HEK293 (cell line): Measurements from ENCODE around the gene BCL11A.

Source experiments
- ATF2 ChIP-seq: fragments of 450-650 bp; formaldehyde crosslinking; IDR thresholded peaks from 2 replicates; pipeline ENCODE4 v1.5.1; 2016; ENCODE audit warnings: missing biosample characterization, missing genetic modification characterization, low read depth
- GLIS2 ChIP-seq: fragments of 450-650 bp; formaldehyde crosslinking; IDR thresholded peaks from 2 replicates; pipeline ENCODE4 v1.5.1; 2016; ENCODE audit warnings: missing biosample characterization, missing genetic modification characterization
- KLF9 ChIP-seq: fragments of 450-650 bp; formaldehyde crosslinking; IDR thresholded peaks from 2 replicates; pipeline ENCODE4 v1.5.1; 2016; ENCODE audit warnings: missing biosample characterization, missing genetic modification characterization, low read depth
- PATZ1 ChIP-seq: fragments of 450-650 bp; formaldehyde crosslinking; IDR thresholded peaks from 2 replicates; pipeline ENCODE4 v1.5.1; 2016; ENCODE audit warnings: missing biosample characterization, missing genetic modification characterization
- PRDM10 ChIP-seq: fragments of 450-650 bp; formaldehyde crosslinking; IDR thresholded peaks from 2 replicates; pipeline ENCODE4 v1.5.1; 2016; ENCODE audit warnings: missing biosample characterization, missing genetic modification characterization
- PRDM2 ChIP-seq: fragments of 450-650 bp; formaldehyde crosslinking; IDR thresholded peaks from 2 replicates; pipeline ENCODE4 v1.5.1; 2016; ENCODE audit warnings: missing biosample characterization, missing genetic modification characterization, borderline replicate concordance
- SP2 ChIP-seq: fragments of 450-650 bp; formaldehyde crosslinking; IDR thresholded peaks from 2 replicates; pipeline ENCODE4 v1.5.1; 2016; ENCODE audit warnings: missing biosample characterization, missing genetic modification characterization
- SP7 ChIP-seq: fragments of 450-650 bp; formaldehyde crosslinking; IDR thresholded peaks from 2 replicates; pipeline ENCODE4 v1.5.1; 2016; ENCODE audit warnings: missing biosample characterization, missing genetic modification characterization
- ZBTB21 ChIP-seq: fragments of 450-650 bp; formaldehyde crosslinking; IDR thresholded peaks from 2 replicates; pipeline ENCODE4 v1.5.1; 2017; ENCODE audit warnings: missing biosample characterization, missing genetic modification characterization
- ZBTB49 ChIP-seq: fragments of 450-650 bp; formaldehyde crosslinking; IDR thresholded peaks from 2 replicates; pipeline ENCODE4 v1.5.1; 2016; ENCODE audit warnings: missing biosample characterization, missing genetic modification characterization, low read depth
- ZBTB7A ChIP-seq: fragments of 450-650 bp; formaldehyde crosslinking; IDR thresholded peaks from 2 replicates; pipeline ENCODE4 v1.5.1; 2016; ENCODE audit warnings: low read depth, missing biosample characterization, missing genetic modification characterization
- ZNF16 ChIP-seq: fragments of 450-650 bp; formaldehyde crosslinking; IDR thresholded peaks from 2 replicates; pipeline ENCODE4 v1.5.1; 2016; ENCODE audit warnings: low read depth, missing biosample characterization, missing genetic modification characterization
- ZNF26 ChIP-seq: fragments of 450-650 bp; formaldehyde crosslinking; IDR thresholded peaks from 2 replicates; pipeline ENCODE4 v1.5.1; 2016; ENCODE audit warnings: missing biosample characterization, missing genetic modification characterization
- ZNF37A ChIP-seq: fragments of 450-650 bp; IDR thresholded peaks from 2 replicates; pipeline ENCODE4 v1.5.1; 2018; ENCODE audit warnings: missing biosample characterization, missing genetic modification characterization
- ZNF426 ChIP-seq: fragments of 450-650 bp; formaldehyde crosslinking; IDR thresholded peaks from 2 replicates; pipeline ENCODE4 v1.5.1; 2017; ENCODE audit warnings: missing biosample characterization, missing genetic modification characterization, mild to moderate bottlenecking, inconsistent platforms, moderate library complexity
- ZNF488 ChIP-seq: fragments of 450-650 bp; formaldehyde crosslinking; IDR thresholded peaks from 2 replicates; pipeline ENCODE4 v1.5.1; 2016; ENCODE audit warnings: missing biosample characterization, missing genetic modification characterization
- ZNF623 ChIP-seq: fragments of 450-650 bp; formaldehyde crosslinking; IDR thresholded peaks from 2 replicates; pipeline ENCODE4 v1.5.1; 2016; ENCODE audit warnings: missing biosample characterization, missing genetic modification characterization
- ZNF701 ChIP-seq: fragments of 450-650 bp; formaldehyde crosslinking; IDR thresholded peaks from 2 replicates; pipeline ENCODE4 v1.5.1; 2016; ENCODE audit warnings: missing biosample characterization, missing genetic modification characterization
- ZNF777 ChIP-seq: fragments of 450-650 bp; formaldehyde crosslinking; IDR thresholded peaks from 2 replicates; pipeline ENCODE4 v1.5.1; 2017; ENCODE audit warnings: missing biosample characterization, missing genetic modification characterization, borderline replicate concordance

The BCL11A gene

GRCh38 chr2:60556576-60557485 lies 3.4 kb upstream of the BCL11A start (continued):
- TF ChIP-seq PATZ1 (tag by site-specific recombination) (peak; percentile 70), ZNF426 (tag by site-specific recombination) (no peak), SP2 (peak; percentile 52), ZBTB21 (tag by site-specific recombination) (peak; percentile 79), ZNF623 (tag by site-specific recombination) (no peak), ATF2 (tag by site-specific recombination) (peak; percentile 77), ZBTB7A (tag by site-specific recombination) (no peak), ZNF16 (tag by site-specific recombination) (no peak), PRDM10 (peak; percentile 81), ZNF37A (tag by site-specific recombination) (no peak), ZBTB49 (tag by site-specific recombination) (no peak), PRDM2 (tag by site-specific recombination) (no peak), ZNF26 (tag by site-specific recombination) (no peak), GLIS2 (tag by site-specific recombination) (peak; percentile 81), ZNF488 (peak; percentile 66; the same call in 1 of the 2 replicates), KLF9 (tag by site-specific recombination) (peak; percentile 52; the same call in 1 of the 2 replicates), ZNF777 (tag by site-specific recombination) (no peak), SP7 (peak; percentile 74), ZNF701 (tag by site-specific recombination) (no peak)
